Peyer's patch (tissue), 4 donors: ENCODE measurements around the gene MBD3.

Experiments used
- POLR2A ChIP-seq, 2 donors: fragments of 450-650 bp; IDR thresholded peaks; one replicate each; pipeline ENCODE4 v1.5.1; 2017; ENCODE audit warnings: antibody characterized with exemption in 2 of 2, mild to moderate bottlenecking in 2 of 2, moderate library complexity in 2 of 2
- TF ChIP-seq, protein P1 (sequence below), 6 experiments: fragments of 450-650 bp in 4 of 6; fragments of 200-600 bp in 2 of 6; sonication (generic) in 1 of 6; IDR thresholded peaks; one replicate each; pipeline ENCODE4 v1.5.1; 2017 to 2019; ENCODE audit warnings: antibody characterized with exemption in 6 of 6, mild to moderate bottlenecking in 3 of 6, moderate library complexity in 1 of 6

- TF ChIP-seq, protein P1, sequence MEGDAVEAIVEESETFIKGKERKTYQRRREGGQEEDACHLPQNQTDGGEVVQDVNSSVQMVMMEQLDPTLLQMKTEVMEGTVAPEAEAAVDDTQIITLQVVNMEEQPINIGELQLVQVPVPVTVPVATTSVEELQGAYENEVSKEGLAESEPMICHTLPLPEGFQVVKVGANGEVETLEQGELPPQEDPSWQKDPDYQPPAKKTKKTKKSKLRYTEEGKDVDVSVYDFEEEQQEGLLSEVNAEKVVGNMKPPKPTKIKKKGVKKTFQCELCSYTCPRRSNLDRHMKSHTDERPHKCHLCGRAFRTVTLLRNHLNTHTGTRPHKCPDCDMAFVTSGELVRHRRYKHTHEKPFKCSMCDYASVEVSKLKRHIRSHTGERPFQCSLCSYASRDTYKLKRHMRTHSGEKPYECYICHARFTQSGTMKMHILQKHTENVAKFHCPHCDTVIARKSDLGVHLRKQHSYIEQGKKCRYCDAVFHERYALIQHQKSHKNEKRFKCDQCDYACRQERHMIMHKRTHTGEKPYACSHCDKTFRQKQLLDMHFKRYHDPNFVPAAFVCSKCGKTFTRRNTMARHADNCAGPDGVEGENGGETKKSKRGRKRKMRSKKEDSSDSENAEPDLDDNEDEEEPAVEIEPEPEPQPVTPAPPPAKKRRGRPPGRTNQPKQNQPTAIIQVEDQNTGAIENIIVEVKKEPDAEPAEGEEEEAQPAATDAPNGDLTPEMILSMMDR (IDR thresholded peaks at IDR 0.05), result no peak
- no peak for TF ChIP-seq POLR2A (IDR thresholded peaks at IDR 0.05)
Observed at GRCh38 chr19:1630811-1631210, 38.1 kb upstream of the MBD3 start.
